ENCODE measurements around the gene SLC25A39. TPM values are rescaled to one million over a fixed set of nuclear protein-coding genes. Genes with fewer than 3 reads are reported as not detected.

The SLC25A39 gene
- total RNA-seq, 2 donors from 2014 or later = 63.2 to 74.6 TPM

DNA sequence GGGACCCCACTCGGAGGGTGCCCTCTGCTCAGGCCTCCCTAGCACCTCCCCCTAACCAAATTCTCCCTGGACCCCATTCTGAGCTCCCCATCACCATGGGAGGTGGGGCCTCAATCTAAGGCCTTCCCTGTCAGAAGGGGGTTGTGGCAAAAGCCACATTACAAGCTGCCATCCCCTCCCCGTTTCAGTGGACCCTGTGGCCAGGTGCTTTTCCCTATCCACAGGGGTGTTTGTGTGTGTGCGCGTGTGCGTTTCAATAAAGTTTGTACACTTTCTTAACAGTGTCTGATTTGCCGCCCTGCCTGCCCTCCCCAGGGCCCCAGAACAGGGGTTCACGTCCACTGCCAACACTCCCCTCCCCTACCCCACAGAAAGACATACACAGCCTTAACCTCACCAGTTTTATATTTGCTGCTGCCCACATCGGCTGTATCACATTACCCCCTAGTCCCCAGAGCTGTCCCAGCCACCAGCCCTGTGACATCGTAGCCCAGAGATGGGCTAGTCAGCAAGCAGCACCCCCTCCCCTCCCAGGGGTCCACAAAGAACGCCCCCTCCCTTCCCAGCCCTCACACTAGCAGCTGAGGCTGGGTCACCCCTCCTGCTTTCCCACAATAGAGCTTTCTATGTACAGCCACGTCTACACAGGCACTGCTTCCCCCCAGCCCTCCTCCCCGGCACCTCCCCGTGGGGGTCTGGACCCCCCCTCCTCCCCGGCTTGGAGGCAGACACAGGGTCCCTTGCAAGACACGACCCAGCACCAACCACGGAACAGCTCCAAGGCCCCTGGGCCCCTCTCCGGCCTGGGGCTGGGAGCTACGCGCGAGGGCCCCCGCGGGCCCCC is 28.4 kb upstream of the SLC25A39 start:
- H3K4me3 ChIP-seq = peak overlapping the region; percentile 50
- no peaks in the 10 kb centered on the region for H3K9me3 ChIP-seq
- ATAC-seq (ENCODE audit: insufficient number of reproducible peaks, low FRiP score, low read depth) (no peak), DNase-seq (ENCODE audit: low spot score) (no peak)
- TF ChIP-seq, protein P1, sequence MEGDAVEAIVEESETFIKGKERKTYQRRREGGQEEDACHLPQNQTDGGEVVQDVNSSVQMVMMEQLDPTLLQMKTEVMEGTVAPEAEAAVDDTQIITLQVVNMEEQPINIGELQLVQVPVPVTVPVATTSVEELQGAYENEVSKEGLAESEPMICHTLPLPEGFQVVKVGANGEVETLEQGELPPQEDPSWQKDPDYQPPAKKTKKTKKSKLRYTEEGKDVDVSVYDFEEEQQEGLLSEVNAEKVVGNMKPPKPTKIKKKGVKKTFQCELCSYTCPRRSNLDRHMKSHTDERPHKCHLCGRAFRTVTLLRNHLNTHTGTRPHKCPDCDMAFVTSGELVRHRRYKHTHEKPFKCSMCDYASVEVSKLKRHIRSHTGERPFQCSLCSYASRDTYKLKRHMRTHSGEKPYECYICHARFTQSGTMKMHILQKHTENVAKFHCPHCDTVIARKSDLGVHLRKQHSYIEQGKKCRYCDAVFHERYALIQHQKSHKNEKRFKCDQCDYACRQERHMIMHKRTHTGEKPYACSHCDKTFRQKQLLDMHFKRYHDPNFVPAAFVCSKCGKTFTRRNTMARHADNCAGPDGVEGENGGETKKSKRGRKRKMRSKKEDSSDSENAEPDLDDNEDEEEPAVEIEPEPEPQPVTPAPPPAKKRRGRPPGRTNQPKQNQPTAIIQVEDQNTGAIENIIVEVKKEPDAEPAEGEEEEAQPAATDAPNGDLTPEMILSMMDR (IDR thresholded peaks at IDR 0.05) = no peak
- no peaks in the 10 kb centered on the region for H3K27me3 ChIP-seq (replicated peaks; ENCODE audit: insufficient read depth)
- H3K27ac ChIP-seq = no peak overlapping the region
- H3K4me1 ChIP-seq (ENCODE audit: control insufficient read depth in 1 of 2, low read depth in 2 of 2) = no peaks in the 10 kb centered on the region
- H3K36me3 ChIP-seq = peaks cover 22% of the 10 kb centered on the region

- DNase-seq (ENCODE audit: low spot score) (no peak), ATAC-seq (ENCODE audit: insufficient number of reproducible peaks, low FRiP score, low read depth) (no peak)
- TF ChIP-seq, protein P1 (IDR thresholded peaks at IDR 0.05) = no peak
- Histone ChIP-seq H3K4me1 (ENCODE audit: control insufficient read depth in 1 of 2, low read depth in 2 of 2) (no peaks in the 10 kb centered on the region), H3K27ac (no peak overlapping the region), H3K27me3 (replicated peaks; ENCODE audit: insufficient read depth) (no peaks in the 10 kb centered on the region), H3K9me3 (no peaks in the 10 kb centered on the region), H3K36me3 (peaks cover 22% of the 10 kb centered on the region), H3K4me3 (no peak overlapping the region)
These were observed 27.6 kb upstream of the SLC25A39 start for GRCh38 chr17:44351961-44352827.

GRCh38 chr17:44351464-44351863 is 26.8 kb upstream of the SLC25A39 start:
- no peak overlapping the region for H3K4me3 ChIP-seq
- TF ChIP-seq, protein P1 (IDR thresholded peaks at IDR 0.05) = no peak
- ATAC-seq (ENCODE audit: insufficient number of reproducible peaks, low FRiP score, low read depth) (no peak), DNase-seq (ENCODE audit: low spot score) (no peak)
- no peaks in the 10 kb centered on the region for H3K9me3 ChIP-seq
- H3K36me3 ChIP-seq = peaks cover 22% of the 10 kb centered on the region
- H3K27me3 ChIP-seq (replicated peaks; ENCODE audit: insufficient read depth) = no peaks in the 10 kb centered on the region
- no peak overlapping the region for H3K27ac ChIP-seq
- no peaks in the 10 kb centered on the region for H3K4me1 ChIP-seq (ENCODE audit: control insufficient read depth in 1 of 2, low read depth in 2 of 2)

DNA sequence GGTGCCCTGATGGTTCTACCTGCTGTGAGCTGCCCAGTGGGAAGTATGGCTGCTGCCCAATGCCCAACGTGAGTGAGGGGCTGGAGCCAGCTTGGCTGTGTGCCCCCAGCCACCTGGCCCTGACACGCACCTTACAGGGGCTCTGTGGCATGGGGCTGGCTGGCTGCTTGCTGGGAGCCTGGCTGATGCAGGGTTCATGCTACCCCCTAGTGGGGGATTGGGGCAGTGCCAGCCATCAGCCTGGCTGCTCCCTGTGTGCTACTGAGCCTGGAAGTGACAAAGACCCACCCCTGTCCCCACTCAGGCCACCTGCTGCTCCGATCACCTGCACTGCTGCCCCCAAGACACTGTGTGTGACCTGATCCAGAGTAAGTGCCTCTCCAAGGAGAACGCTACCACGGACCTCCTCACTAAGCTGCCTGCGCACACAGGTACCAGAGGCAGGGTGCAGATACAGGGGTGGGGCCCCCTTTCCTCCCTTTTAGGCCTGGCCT is 26.2 kb upstream of the SLC25A39 start:
- Histone ChIP-seq H3K4me1 (ENCODE audit: control insufficient read depth in 1 of 2, low read depth in 2 of 2) (peaks cover 3 to 6% of the 10 kb centered on the region in 2 donors), H3K36me3 (peaks cover 22% of the 10 kb centered on the region), H3K27me3 (replicated peaks; ENCODE audit: insufficient read depth) (no peaks in the 10 kb centered on the region), H3K27ac (no peak overlapping the region), H3K4me3 (no peak overlapping the region), H3K9me3 (no peaks in the 10 kb centered on the region)
- no peak for ATAC-seq (ENCODE audit: insufficient number of reproducible peaks, low FRiP score, low read depth)
- no peak for DNase-seq (ENCODE audit: low spot score)
- TF ChIP-seq, protein P1 (IDR thresholded peaks at IDR 0.05) = peak; percentile 60

DNA sequence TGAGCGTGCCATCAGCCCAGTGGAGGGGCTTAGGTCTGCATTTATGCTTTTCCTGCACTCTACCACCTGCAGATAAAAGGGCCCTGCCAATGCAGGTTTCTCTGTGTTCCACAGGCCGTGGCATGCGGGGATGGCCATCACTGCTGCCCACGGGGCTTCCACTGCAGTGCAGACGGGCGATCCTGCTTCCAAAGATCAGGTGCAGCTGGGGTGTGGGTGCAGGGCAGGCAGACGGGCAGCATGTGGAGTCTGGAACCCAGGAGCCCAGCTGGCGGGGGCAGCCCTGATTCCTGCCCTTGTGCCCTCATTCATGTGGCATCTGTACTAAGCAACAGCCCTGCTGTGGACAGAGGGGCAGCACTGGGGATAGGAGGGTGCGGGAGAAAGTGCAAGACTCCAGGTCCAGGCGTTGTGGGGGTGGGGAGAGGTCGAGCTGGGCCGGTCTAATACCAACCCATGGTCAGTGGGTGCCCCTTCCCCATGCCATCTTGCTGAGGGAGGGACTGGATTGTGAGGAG is 25.0 kb upstream of the SLC25A39 start:
- DNase-seq (ENCODE audit: low spot score) = no peak
- H3K36me3 ChIP-seq = peaks cover 22% of the 10 kb centered on the region
- ATAC-seq (ENCODE audit: insufficient number of reproducible peaks, low FRiP score, low read depth) = no peak
- H3K4me3 ChIP-seq = no peak overlapping the region
- H3K27me3 ChIP-seq (replicated peaks; ENCODE audit: insufficient read depth) = no peaks in the 10 kb centered on the region
- TF ChIP-seq, protein P1 (IDR thresholded peaks at IDR 0.05) = no peak
- no peak overlapping the region for H3K27ac ChIP-seq
- H3K9me3 ChIP-seq = no peaks in the 10 kb centered on the region
- peaks cover 3 to 8% of the 10 kb centered on the region in 2 donors for H3K4me1 ChIP-seq (ENCODE audit: control insufficient read depth in 1 of 2, low read depth in 2 of 2)
